Measurements from ENCODE around the gene PHETA1.
"Not testable (repeated sequence)": the region's sequence is repeated elsewhere in the genome, so short reads cannot be mapped to it uniquely, and the experiment has no call there.

Gene PHETA1

DNA sequence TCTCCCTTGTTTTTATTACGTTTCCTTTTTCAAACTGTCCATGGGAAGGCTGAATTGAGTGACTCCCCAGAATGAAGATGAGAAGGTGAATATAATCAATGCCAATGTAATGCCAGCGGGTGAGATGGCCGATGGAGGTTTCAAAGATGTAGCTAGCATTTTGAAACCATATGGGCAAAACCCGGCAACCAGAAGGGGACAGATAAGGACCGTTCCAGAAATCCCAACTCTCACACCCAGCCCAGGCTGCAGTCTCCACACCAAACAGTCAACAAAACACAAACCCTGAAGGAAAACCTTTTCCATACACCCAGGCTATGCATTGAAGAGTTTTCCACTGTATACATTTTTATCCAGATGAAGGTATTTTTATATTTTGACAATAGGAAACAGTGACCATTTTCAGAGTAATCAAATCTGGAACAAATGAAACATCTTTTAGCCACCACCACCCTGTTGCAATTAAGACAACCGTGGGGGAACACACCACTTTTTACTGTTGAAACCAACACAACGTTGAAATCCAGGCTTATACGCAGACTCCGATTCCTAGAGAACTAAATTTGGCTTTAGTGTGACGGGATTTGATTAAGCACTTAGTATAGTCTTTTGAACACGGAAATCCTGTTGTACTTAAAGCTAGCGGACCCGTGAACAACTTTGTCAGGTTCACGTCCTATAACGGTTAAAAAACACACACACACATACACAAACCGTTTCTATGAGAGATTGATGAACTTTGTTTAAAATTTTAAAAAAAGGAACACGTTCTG is 19.0 kb downstream of the PHETA1 start:
- no peak for DNase-seq (ENCODE audit: low spot score)

DNA sequence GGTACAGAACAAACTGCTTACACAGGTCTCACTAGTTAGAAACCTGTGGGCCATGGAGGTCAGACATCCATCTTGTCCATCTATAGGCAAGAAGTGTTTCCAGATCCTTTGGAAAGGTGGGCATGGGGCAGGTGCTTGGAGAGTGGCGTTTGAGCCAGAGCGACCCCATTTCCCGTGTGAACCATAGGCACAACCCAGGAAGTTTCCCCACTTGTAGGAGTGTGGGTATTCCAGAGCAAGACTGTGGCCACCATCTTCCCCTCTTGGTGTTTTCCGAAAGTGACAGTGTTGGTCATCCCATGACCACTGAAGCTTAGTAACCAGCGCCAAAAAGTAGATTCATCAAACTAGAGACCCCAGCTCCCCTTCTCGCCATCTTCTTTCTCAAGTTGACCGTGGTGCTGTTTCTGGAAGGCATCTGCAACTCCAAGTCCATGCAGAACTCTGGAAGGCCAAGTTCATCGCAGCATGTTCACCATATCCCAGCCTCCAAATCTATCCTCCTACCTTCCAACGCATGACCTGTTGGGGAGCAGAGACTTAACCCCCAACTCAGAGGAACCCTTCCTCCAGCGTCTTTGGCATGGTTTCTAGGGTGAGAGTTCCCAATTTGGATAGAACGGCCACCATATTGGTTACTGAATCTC is 19.7 kb downstream of the PHETA1 start:
- DNase-seq (ENCODE audit: low spot score), result no peak

DNA sequence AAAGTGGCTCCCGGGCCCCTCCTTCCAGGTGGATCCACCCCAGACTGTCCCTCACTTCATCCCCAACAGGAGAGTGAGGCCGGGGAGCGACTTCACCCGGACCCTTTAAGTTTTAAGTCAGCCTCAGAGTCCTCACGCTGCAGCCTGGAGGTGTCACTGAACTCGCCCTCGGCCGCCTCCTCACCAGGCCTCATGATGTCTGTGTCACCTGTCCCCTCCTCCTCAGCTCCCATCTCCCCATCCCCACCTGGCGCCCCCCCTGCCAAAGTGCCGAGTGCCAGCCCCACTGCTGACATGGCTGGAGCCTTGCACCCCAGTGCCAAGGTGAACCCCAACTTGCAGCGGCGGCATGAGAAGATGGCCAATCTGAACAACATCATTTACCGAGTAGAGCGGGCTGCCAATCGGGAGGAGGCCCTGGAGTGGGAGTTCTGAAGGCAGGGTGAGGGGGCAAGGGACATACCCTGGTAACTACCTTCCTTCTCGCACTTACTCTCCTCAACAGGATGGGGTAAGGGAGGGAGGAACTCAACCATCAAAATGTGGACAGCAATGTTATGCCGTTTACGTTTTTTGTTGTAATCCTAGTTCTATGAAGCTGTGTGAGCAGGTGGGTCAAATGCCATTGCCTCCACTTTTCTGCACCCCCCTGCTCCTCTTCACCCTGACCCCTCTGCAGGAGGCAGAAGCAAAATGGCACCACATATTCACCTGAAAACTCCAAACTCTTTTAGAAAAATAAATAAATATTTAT is 20.8 kb downstream of the PHETA1 start:
- no peak for DNase-seq (ENCODE audit: low spot score)

DNA sequence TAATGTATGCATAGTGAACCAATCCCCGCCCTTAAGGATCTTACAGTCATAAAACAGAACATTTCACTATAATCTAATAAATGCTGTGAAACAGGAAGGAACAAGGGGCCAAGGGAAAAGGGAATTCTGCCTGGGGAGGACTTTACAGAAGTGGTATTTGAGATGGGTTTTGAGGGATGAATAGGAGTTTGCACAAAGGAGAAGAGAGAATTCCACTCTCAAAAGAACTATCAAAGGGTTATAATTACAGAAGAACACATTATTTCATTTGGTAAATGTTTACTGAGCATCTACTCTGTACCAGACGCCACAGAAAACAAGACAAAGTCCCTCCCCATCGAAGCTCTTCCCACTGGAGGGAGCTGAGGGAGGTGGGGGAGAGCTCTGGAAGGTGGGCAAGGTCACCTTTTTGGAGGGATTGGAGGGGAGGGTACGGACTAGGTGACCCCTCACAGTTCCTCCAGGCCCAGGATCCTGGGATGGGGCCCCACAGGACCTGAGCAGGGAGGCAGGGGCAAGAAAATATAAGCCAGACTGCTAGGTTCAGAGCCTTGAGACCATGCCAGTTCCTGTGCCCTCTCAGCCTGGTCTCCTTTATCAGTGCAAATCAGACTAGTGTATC is 24.5 kb downstream of the PHETA1 start:
- no peak for DNase-seq (ENCODE audit: low spot score)

DNA sequence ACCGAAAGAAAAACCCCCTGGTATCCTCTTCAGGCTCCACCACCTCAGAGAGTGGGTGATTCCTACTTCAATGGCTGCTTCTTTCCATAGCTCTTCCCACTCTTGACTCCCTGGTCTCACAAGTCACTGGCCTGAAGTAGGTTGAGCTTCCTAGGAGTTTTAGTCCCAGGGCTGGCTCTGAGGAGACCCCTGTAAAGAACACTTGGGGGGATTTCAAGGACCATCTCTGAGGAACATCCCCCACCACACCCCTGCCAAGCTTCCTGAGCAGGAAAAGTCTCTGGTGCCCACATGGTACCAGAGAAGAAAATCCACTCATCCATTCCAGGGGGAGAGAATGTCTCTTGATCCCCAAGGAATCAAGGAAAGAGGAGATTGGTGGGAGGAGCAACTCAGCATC is 25.7 kb downstream of the PHETA1 start:
- DNase-seq (ENCODE audit: low spot score), result no peak

DNA sequence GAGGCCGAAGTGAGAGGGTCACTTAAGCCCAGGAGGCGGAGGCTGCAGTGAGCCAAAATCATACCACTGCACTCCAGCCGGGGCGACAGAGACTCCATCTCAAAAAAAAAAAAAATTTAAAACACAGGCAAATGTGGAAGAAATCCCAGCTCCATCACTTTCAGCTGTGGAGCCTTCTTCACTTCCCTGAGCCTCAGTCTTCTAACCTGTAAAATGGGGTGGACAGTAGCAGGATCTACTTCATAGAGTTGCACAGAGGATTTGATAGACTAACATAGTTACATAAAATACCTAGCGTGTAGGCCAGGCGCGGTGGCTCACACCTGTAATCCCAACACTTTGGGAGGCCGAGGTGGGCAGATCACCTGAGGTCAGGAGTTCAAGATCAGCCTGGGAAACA is 26.5 kb downstream of the PHETA1 start:
- DNase-seq (ENCODE audit: low spot score), result no peak

DNA sequence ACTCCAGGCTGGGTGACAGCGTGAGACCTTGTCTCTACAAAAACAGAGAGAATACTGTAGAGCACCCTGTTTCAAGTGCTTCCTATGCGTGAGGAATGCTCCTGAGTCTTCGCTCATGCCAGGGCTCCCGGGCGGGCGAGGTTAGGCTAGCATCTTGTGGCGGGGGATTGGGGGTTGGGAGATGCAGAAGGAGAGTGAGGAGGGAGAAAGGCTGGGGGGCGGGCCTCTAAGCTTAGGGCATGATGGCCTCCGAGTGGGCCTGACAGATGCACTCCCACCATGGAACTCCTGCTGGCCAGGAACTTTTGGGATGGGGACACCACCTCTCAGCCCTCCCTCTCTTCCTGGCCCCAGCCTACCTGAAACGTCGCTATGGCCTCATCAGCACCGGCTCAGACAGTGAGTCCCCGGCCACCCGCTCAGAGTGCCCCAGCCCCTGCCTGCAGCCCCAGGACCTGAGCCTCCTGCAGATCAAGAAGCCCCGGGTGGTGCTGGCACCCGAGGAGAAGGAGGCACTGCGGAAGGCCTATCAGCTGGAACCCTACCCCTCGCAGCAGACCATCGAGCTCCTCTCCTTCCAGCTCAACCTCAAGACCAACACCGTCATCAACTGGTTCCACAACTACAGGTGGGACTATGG is 27.3 kb downstream of the PHETA1 start:
- DNase-seq (ENCODE audit: low spot score), result no peak

DNA sequence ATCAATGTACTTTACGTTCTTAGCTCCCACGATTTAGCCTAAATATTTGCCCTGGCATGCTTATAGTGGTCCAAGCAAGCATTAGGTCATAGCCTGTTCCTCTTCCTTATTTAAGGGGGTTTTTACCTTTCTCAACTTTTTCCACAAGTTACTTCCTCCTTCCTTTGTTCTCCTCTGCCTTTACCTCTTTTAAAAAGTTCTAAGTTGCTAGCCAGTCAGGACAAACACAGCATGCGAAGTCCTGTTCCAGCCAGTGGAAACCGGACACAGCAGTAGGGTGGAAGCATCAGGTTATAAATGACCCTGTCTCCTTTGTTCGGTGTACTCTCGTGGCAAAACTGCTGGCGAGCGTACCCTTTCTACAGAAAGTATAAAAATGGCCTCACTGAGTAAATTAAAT is 28.2 kb downstream of the PHETA1 start:
- DNase-seq (ENCODE audit: low spot score), result not testable (repeated sequence)

DNA sequence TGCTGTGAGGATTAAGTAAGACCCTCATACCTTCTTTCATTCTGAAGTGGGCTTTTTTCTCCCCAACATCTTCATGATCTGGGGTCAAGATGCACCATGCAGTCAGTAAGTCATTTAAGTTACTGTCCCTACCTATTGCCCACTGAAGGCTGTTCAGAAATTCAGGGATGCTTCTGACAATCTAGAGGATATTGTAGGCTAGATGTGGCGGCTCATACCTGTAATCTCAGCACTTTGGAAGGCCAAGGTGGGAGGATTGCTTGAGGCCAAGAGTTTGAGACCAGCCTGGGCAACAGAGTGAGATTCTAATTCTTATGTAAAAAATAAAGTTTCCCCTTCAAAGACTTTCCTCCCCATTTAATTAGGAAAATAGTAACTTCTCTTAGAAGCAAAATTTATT is 28.7 kb downstream of the PHETA1 start:
- DNase-seq (ENCODE audit: low spot score), result no peak

DNA sequence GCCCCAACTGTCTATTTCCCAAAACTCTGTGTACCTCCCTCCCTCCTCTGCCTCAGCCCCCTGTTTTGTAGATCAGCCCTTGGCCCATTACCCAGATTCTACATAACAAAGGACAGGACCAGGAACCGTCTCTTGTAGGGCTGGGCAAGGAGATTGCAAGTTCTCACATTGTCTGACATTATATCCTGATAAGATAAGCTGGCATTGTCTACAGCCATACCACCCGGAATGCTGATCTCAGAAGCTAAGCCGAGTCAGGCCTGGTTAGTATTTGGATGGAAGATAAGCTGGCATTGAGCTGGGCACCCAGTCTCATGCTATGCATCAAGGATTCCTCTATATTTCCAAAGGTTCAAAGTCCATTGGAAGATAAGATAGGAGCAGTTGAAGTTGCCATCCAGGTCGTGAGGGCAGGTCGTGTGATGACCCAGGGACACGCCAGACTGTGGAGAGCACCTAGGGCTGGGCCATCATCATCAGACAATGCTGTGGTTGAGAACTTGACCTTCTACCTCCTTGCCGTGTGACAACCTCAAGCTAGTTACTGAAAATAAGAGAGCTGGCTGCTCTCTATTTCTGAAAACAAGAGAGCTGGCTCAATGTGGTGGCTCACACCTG is 29.5 kb downstream of the PHETA1 start:
- no peak for DNase-seq (ENCODE audit: low spot score)

DNA sequence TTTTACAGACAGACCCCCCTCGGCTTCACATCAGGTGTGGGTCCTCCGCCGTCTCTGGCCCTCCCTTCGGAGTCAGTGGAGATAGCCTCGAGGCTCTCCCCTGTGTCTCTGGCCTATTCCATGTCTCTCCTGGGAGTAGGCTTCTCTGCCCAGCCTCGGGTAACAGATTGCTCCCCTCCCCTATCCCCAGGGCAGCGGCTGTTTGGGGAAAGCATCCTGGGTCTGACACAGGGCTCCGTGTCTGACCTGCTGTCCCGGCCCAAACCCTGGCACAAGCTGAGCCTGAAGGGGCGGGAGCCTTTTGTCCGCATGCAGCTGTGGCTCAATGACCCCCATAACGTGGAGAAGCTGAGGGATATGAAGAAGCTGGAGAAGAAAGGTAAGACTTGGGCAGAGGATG is 30.8 kb downstream of the PHETA1 start:
- no peak for DNase-seq (ENCODE audit: low spot score)

DNA sequence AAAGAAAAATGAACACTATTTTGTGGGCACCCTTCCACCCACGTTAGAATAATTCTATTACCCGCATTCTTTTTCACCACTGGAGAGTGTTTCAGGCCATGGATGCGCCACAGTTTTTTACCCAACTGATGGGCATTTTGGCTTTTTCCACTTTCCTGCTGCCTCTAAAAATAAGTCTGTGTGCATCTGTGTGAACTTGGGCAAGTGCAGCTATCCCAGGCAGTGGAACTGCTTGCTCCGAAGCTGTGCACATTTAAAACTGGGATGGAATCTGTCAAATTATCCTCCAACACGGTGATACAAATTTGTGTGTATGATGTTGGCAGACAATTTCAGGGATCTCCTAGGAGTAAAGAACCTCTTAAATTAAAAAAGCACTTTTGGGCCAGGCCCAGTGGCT is 31.5 kb downstream of the PHETA1 start:
- no peak for DNase-seq (ENCODE audit: low spot score)

DNA sequence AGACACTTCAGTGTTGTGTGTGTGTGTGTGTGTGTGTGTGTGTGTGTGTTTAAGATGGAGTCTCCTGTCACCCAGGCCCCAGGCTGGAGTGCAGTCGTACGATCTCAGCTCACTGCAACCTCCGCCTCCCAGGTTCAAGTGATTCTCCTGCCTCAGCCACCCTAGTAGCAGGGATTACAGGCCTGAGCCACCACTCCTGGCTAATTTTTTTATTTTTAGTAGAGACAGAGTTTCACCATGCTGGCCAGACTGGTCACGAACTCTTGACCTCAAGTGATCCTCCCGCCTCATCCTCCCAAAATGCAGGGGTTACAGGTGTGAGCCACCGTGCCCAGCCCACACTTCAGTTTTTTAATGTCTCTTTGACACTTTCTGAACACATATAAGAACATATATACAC is 32.5 kb downstream of the PHETA1 start:
- not testable (repeated sequence) for DNase-seq (ENCODE audit: low spot score)

DNA sequence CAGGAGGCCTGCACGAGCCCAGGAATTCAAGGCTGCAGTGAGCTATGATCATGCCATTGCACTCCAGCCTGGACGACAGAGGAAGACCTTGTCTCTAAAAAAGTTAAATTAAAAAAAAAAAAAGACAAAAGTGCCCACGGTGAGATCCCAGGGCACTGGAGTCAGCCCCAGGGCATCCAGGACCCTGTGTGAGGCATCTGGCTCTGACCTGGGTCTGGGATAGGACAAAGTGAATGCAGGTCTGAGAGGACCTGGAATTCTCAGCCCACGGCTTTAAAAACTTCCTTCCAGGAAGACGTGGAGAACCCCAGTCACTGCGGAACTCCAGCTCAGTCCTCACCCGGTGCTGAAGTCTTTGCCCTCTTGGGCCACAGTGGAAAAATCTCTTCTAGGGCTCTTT is 33.1 kb downstream of the PHETA1 start:
- no peak for DNase-seq (ENCODE audit: low spot score)

DNA sequence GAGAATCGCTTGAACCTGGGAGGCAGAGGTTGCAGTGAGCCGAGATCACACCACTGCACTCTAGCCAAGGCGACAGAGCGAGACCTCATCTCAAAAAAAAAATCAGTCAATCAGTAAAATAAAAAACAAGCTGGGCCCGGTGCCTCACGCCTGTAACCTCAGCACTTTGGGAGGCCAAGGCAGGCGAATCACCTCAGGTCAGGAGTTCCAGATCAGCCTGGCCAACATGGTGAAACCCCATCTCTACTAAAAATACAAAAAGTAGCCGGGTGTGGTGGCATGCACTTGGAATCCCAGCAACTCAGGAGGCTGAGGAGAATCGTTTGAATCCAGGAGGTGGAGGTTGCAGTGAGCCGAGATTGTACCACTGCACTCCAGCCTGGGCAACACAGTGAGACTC is 33.6 kb downstream of the PHETA1 start:
- DNase-seq (ENCODE audit: low spot score), result not testable (repeated sequence)

DNA sequence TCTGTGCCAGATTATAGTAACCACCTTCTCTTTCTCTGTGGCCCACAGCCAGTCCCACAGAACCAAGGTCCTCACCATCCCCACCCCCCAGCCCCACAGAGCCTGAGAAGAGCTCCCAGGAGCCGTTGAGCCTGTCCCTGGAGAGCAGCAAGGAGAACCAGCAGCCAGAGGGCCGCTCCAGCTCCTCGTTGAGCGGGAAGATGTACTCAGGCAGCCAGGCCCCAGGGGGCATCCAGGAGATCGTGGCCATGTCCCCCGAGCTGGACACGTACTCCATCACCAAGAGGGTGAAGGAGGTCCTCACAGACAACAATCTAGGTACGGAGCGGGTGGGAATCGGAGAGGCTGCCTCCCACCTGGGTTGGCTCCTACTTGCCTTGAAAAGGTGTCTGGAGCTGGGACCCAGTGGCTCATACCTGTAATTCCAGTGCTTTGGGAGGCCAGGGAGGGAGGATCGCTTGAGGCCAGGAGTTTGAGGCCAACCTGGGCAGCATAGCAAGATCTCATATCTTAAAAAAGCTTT is 34.4 kb downstream of the PHETA1 start:
- DNase-seq (ENCODE audit: low spot score), result no peak

DNA sequence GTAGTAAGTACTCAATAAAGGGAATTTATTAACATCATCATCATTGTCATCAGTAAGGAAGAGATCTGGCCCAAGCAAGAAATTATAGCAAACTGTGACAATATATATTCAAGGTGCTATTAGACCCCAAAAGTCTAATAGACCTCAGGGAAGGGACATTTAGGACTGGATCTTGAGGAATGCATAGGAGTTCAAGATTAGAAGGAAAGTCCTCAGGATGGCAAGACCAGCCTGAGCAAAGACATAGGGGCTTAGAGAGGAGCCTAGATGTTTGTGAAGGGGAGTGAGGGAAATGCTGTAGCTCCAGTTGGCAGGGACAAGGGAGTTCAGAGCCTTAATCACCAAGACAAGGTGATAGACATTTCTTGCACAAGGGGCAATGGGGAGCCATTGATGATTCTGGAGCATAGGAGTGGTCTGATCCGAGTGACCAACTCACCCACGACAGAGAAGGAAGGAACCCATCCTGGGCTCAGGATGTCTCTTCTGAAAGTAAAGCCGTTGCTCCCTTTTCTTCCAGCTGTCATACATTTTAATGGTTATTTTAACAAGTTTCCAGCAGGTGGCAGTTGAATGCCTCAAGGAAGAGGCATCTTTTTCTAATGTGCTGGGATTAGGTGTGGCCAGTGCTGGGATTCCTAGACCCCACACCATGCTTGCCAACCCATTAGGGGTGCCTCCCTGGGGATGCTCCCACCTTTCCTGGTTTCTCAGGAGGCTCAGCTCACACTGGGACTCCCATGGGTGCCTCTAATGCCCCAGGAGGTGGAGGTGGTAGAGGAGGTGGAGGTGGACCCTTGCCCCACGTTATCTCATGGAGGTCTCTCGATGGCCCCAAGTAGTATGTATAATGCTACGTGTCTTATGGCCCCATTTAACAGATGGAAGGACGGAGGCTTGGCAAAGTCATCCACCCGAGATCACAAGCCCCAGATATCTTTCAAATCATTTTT is 37.8 kb downstream of the PHETA1 start:
- DNase-seq (ENCODE audit: low spot score), result peak; percentile 12

DNA sequence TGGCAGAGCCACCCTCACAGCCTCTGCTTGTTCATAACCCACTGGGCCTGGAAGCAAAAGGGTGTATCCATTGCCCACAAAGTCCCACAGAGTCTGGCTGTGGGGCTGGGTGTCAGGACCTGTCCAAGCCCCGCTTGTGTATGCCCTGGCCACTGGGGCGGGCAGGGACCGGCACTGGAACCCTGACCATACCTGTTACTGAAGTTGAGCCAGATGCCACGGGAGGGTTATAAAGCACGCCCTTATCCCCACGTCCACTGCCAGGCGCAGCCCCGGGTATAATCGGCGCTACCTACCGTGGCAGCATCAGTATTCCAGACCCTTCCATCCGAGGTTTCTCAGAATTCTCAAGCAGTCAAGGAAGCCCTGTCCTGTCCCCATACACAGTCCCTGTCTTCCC is 40.8 kb downstream of the PHETA1 start:
- no peak for DNase-seq (ENCODE audit: low spot score)

DNA sequence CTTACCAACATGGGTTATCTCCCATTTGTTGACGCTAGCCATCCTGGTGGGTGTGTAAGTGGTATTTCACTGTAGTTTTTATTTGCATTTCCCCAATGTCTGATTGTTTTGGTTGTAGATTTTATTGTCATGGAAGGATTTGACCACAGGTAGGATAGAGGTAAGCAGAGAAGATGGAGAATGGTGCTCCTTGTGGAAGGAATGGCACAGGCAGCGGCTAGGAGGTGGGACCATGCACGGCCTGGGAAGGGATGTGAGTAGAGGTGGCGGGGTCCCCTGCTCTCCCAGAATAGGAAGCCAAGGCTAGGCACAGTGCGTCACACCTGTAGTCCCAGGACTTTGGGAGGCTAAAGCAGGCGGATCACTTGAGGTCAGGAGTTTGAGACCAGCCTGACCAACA is 41.4 kb downstream of the PHETA1 start:
- DNase-seq (ENCODE audit: low spot score), result no peak
